H1 (cell line): ENCODE results near the gene VWF. TPM values are rescaled to one million over a fixed set of nuclear protein-coding genes. Genes with fewer than 3 reads are reported as not detected.
A peak's percentile ranks its signal among the peaks of the same experiment; 100 is the strongest.

Source experiments
- CTCF ChIA-PET: fragments of 300-600 bp; sonication (Branson Sonifier 250); formaldehyde crosslinking; loops from one replicate; lab custom pipeline; 2021; ENCODE audit not compliant: partially characterized antibody; lab: Charles Lee
- POLR2A ChIA-PET: fragments of 300-600 bp; sonication (Branson Sonifier 250); formaldehyde crosslinking; loops from one replicate; lab custom pipeline; 2021; ENCODE audit warnings: inconsistent platforms; ENCODE audit not compliant: partially characterized antibody; lab: Charles Lee
- DNase-seq, 2 experiments: peaks; one replicate each; pipeline versions ENCODE4 v3.0.0 to v3.0.0-alpha.2; 2010 to 2022; ENCODE audit warnings: low spot score in 2 of 2, low read depth in 1 of 2, mixed read lengths in 1 of 2
- FAIRE-seq: peaks from 2 replicates; lab custom pipeline; 2011; peaks lifted over from hg19 to GRCh38; lab: Jason Lieb, UNC
- H2AFZ ChIP-seq: 2 replicates; pipeline ENCODE4 v1.8.1; 2012; ENCODE audit warnings: low read length, inconsistent platforms
- H2AK5ac ChIP-seq: 2 replicates; pipeline ENCODE4 v1.6.1; 2013; ENCODE audit warnings: low read depth, low read length
- H2BK120ac ChIP-seq: replicated peaks from 2 replicates; pipeline ENCODE3; 2013; ENCODE audit warnings: low read depth, low read length, inconsistent platforms
- H2BK12ac ChIP-seq: 2 replicates; pipeline ENCODE4 v1.6.1; 2013; ENCODE audit warnings: low read depth, low read length
- H2BK15ac ChIP-seq: 2 replicates; pipeline ENCODE4 v1.6.1; 2013; ENCODE audit warnings: low read length
- H2BK20ac ChIP-seq: 2 replicates; pipeline ENCODE4 v1.6.1; 2013; ENCODE audit warnings: low read length
- H2BK5ac ChIP-seq: 2 replicates; pipeline ENCODE4 v1.6.1; 2013; ENCODE audit warnings: low read depth, low read length
- H3K14ac ChIP-seq: 2 replicates; pipeline ENCODE4 v1.6.1; 2013; ENCODE audit warnings: inconsistent platforms; ENCODE audit not compliant: insufficient read length
- H3K18ac ChIP-seq: 2 replicates; pipeline ENCODE4 v1.6.1; 2013; ENCODE audit warnings: low read length; ENCODE audit errors: extremely low read depth
- H3K23ac ChIP-seq: 2 replicates; pipeline ENCODE4 v1.6.1; 2013; ENCODE audit warnings: inconsistent platforms; ENCODE audit not compliant: insufficient read length
- H3K23me2 ChIP-seq: 2 replicates; pipeline ENCODE4 v1.6.1; 2013; ENCODE audit warnings: low read depth, low read length
- H3K27ac ChIP-seq: 2 replicates; pipeline ENCODE4 v1.6.1; 2011; ENCODE audit warnings: low read depth, low read length, inconsistent platforms
- H3K27me3 ChIP-seq, 4 experiments: replicated peaks in 1 of 4; 1 replicate in 1 of 4; 2 replicates in 3 of 4; pipeline versions ENCODE4 v1.6.1 to v1.8.1; 2011 to 2013; ENCODE audit warnings: low read length in 3 of 4, mild to moderate bottlenecking in 3 of 4, inconsistent platforms in 2 of 4, mixed read lengths in 2 of 4, moderate library complexity in 1 of 4; ENCODE audit not compliant: control insufficient read depth in 3 of 4, insufficient read depth in 3 of 4; ENCODE audit errors: extremely low read depth in 1 of 4
- H3K36me3 ChIP-seq, 4 experiments: 2 replicates each; pipeline versions ENCODE4 v1.6.1 to v1.8.1; 2011 to 2013; ENCODE audit warnings: mild to moderate bottlenecking in 4 of 4, low read length in 3 of 4, moderate library complexity in 2 of 4, control low read depth in 1 of 4, inconsistent platforms in 1 of 4; ENCODE audit not compliant: insufficient read depth in 4 of 4, control insufficient read depth in 2 of 4
- H3K4ac ChIP-seq: replicated peaks from 2 replicates; pipeline ENCODE3; 2013; ENCODE audit warnings: low read length, low read depth, mixed read lengths, inconsistent platforms; ENCODE audit not compliant: insufficient read length
- H3K4me1 ChIP-seq, 4 experiments: replicated peaks in 1 of 4; 1 replicate in 1 of 4; 2 replicates in 3 of 4; pipeline versions ENCODE4 v1.6.1 to v1.8.1; 2011 to 2013; ENCODE audit warnings: low read length in 3 of 4, inconsistent platforms in 2 of 4, mixed read lengths in 1 of 4; ENCODE audit not compliant: insufficient read depth in 4 of 4, control insufficient read depth in 3 of 4
- H3K4me2 ChIP-seq, 2 experiments: 2 replicates each; pipeline versions ENCODE4 v1.6.1 to v1.8.1; 2011 to 2013; ENCODE audit warnings: low read depth in 2 of 2, low read length in 2 of 2, control low read depth in 1 of 2, inconsistent platforms in 1 of 2, mild to moderate bottlenecking in 1 of 2; ENCODE audit not compliant: insufficient read depth in 1 of 2
- H3K4me3 ChIP-seq, 4 experiments: fragments of 200-600, 300-600 bp in 1 of 4; sonication (generic), shearing (Covaris generic), sonication (Bioruptor Twin) in 1 of 4; 2 replicates each; pipeline versions ENCODE4 v1.5.1 to v1.8.1; 2011 to 2016; ENCODE audit warnings: low read length in 4 of 4, low read depth in 3 of 4, control low read depth in 2 of 4, inconsistent platforms in 2 of 4, mild to moderate bottlenecking in 2 of 4, mixed read lengths in 1 of 4, moderate library complexity in 1 of 4; ENCODE audit not compliant: insufficient read depth in 2 of 4; ENCODE audit errors: extremely low read depth in 1 of 4
- H3K56ac ChIP-seq: replicated peaks from 2 replicates; pipeline ENCODE3; 2013; ENCODE audit warnings: low read depth, mild to moderate bottlenecking, mixed read lengths, low read length, inconsistent platforms; ENCODE audit not compliant: insufficient read length
- H3K79me1 ChIP-seq: 2 replicates; pipeline ENCODE4 v1.6.1; 2013; ENCODE audit warnings: low read depth, low read length, control low read depth
- H3K79me2 ChIP-seq, 2 experiments: 2 replicates each; pipeline versions ENCODE4 v1.6.1 to v1.8.1; 2012 to 2013; ENCODE audit warnings: low read length in 2 of 2, mild to moderate bottlenecking in 2 of 2, inconsistent platforms in 1 of 2; ENCODE audit not compliant: insufficient read depth in 2 of 2, control insufficient read depth in 1 of 2
- H3K9ac ChIP-seq, 4 experiments: replicated peaks in 1 of 4; 1 replicate in 1 of 4; 2 replicates in 3 of 4; pipeline versions ENCODE4 v1.6.1 to v1.8.1; 2011 to 2013; ENCODE audit warnings: low read depth in 3 of 4, low read length in 3 of 4, control low read depth in 2 of 4, mild to moderate bottlenecking in 2 of 4, moderate library complexity in 2 of 4, inconsistent platforms in 1 of 4; ENCODE audit errors: extremely low read depth in 1 of 4
- H3K9me3 ChIP-seq, 2 experiments: 2 replicates each; pipeline versions ENCODE4 v1.6.1 to v1.8.1; 2012 to 2013; ENCODE audit warnings: mild to moderate bottlenecking in 2 of 2, moderate library complexity in 2 of 2, control low read depth in 1 of 2, inconsistent platforms in 1 of 2, low read depth in 1 of 2, low read length in 1 of 2, mixed read lengths in 1 of 2; ENCODE audit not compliant: insufficient read depth in 2 of 2
- H4K20me1 ChIP-seq, 2 experiments: replicated peaks in 1 of 2; 2 replicates each; pipeline versions ENCODE3 to v1.8.1; 2011 to 2013; ENCODE audit warnings: inconsistent platforms in 2 of 2, low read length in 2 of 2, mild to moderate bottlenecking in 1 of 2; ENCODE audit not compliant: insufficient read depth in 2 of 2, control insufficient read depth in 1 of 2
- H4K5ac ChIP-seq: 2 replicates; pipeline ENCODE4 v1.6.1; 2013; ENCODE audit warnings: low read length, low read depth, mixed read lengths, inconsistent platforms; ENCODE audit not compliant: insufficient read length
- H4K8ac ChIP-seq: 2 replicates; pipeline ENCODE4 v1.8.0; 2013; ENCODE audit warnings: mild to moderate bottlenecking, moderate library complexity, low read length, inconsistent platforms; ENCODE audit not compliant: insufficient read depth; ENCODE audit errors: extremely low read depth
- H4K91ac ChIP-seq: replicated peaks from 2 replicates; pipeline ENCODE3; 2013; ENCODE audit warnings: low read length, mixed read lengths, inconsistent platforms; ENCODE audit not compliant: insufficient read length
- ATF3 ChIP-seq: IDR thresholded peaks from 2 replicates; pipeline ENCODE4 v1.6.1; 2011; ENCODE audit warnings: low read depth, mild to moderate bottlenecking, low read length; ENCODE audit not compliant: insufficient read depth
- GTF2F1 ChIP-seq: IDR thresholded peaks from 2 replicates; pipeline ENCODE4 v1.6.1; 2012; ENCODE audit warnings: low read depth, low read length, improper control_type of control experiment, borderline replicate concordance
- HDAC6 ChIP-seq: IDR thresholded peaks from one replicate; pipeline ENCODE4 v1.7.1; 2012; ENCODE audit warnings: low read depth, mild to moderate bottlenecking, inconsistent platforms, low read length, moderate library complexity
- KDM1A ChIP-seq: fragments of 200-600, 300-600 bp; sonication (generic); IDR thresholded peaks from 2 replicates; pipeline ENCODE4 v1.7.1; 2016; ENCODE audit warnings: mild to moderate bottlenecking, low read length, borderline replicate concordance
- MAX ChIP-seq: IDR thresholded peaks from 2 replicates; pipeline ENCODE4 v1.6.1; 2012; ENCODE audit warnings: inconsistent platforms
- PHF8 ChIP-seq: fragments of 200-600 bp; sonication (generic); conservative IDR thresholded peaks from 2 replicates; pipeline ENCODE4 v1.7.1; 2012; ENCODE audit warnings: low read depth, mild to moderate bottlenecking, inconsistent platforms, low read length, moderate library complexity
- RFX5 ChIP-seq: IDR thresholded peaks from 2 replicates; pipeline ENCODE4 v1.6.1; 2011; ENCODE audit warnings: low read depth, low read length, improper control_type of control experiment, borderline replicate concordance
- SAP30 ChIP-seq: fragments of 300-600 bp; sonication (generic); IDR thresholded peaks from 2 replicates; pipeline ENCODE4 v1.7.1; 2012; ENCODE audit warnings: low read length, moderate library complexity, mild to moderate bottlenecking, inconsistent platforms; ENCODE audit not compliant: insufficient read depth, insufficient replicate concordance
- SRF ChIP-seq: IDR thresholded peaks from 2 replicates; pipeline ENCODE4 v1.6.1; 2011; ENCODE audit warnings: mild to moderate bottlenecking, low read depth, low read length, moderate library complexity
- TBP ChIP-seq: IDR thresholded peaks from 2 replicates; pipeline ENCODE4 v1.6.1; 2011; ENCODE audit warnings: low read depth, low read length, improper control_type of control experiment
- ZNF274 ChIP-seq: IDR thresholded peaks from 2 replicates; pipeline ENCODE4 v1.7.0; 2012; ENCODE audit warnings: low read length, borderline replicate concordance; ENCODE audit errors: extremely low read depth
- WGBS, 2 experiments: shearing (Covaris generic) in 1 of 2; methylation state at CpG; one replicate each; pipeline versions ENCODE4 v1.1.6 to v1.1.7; 2013 to 2015; ENCODE audit warnings: low lambda C conversion rate in 2 of 2, mixed read lengths in 2 of 2, inconsistent platforms in 1 of 2, low coverage in 1 of 2, missing lambda C conversion rate in 1 of 2; ENCODE audit not compliant: insufficient replicate concordance in 2 of 2, insufficient coverage in 1 of 2, insufficient read length in 1 of 2; ENCODE audit errors: extremely low coverage in 1 of 2, missing lambda C conversion rate in 1 of 2; 5-methylcytosine and 5-hydroxymethylcytosine counted together
- polyA plus RNA-seq, 7 experiments: library from polyadenylated mRNA; depleted of rRNA in 3 of 7; stranded (reverse) in 5 of 7; unstranded in 2 of 7; fragments of >200 nt in 5 of 7; fragments of 200-250 nt in 2 of 7; gene quantifications; 1 replicate in 5 of 7; 2 replicates in 1 of 7; 4 replicates in 1 of 7; pipeline versions ENCODE4 v1.2.1 to v1.2.3, GENCODE V29; 2011 to 2013; ENCODE audit warnings: missing spikeins in 2 of 7, mixed read lengths in 2 of 7
- total RNA-seq: library from RNA; stranded (reverse); fragmentation: NEBNext Ultra II Directional; extraction: Animal tissue kit (Norgen Biotek cat#: 25700); gene quantifications from 2 replicates; pipeline ENCODE4 v1.2.1, GENCODE V29; 2021

The VWF gene
- total and polyA plus RNA-seq, 2 of the 8 experiments (the other 6 are each of a cell fraction or from before 2014, with no cell fraction given): 0.39 to 0.60 TPM

- Histone ChIP-seq H2AK5ac (peak overlapping the region; percentile 71), H3K79me2 (no peaks in the 10 kb centered on the region), H4K91ac (peak overlapping the region; percentile 76), H3K9me3 (no peaks in the 10 kb centered on the region), H4K5ac (no peak overlapping the region), H3K56ac (no peak overlapping the region), H4K20me1 (no peaks in the 10 kb centered on the region), H3K23ac (no peak overlapping the region), H2BK12ac (peak overlapping the region; percentile 91), H3K9ac (no peak overlapping the region), H3K4me2 (no peak overlapping the region), H4K8ac (peak overlapping the region; percentile 17; the same call in 1 of the 2 replicates), H3K27ac (no peak overlapping the region), H2BK20ac (peak overlapping the region; percentile 55; the same call in 1 of the 2 replicates), H3K18ac (no peak overlapping the region), H2BK15ac (no peak overlapping the region), H3K27me3 (peaks cover 0 to 3% (median 0%) of the 10 kb centered on the region in 4 experiments; a peak in 1 of 7 replicates), H2BK120ac (no peak overlapping the region), H3K4me3 (no peak overlapping the region), H3K4me1 (peaks cover 10 to 19% (median 15%) of the 10 kb centered on the region in 4 experiments), H2BK5ac (0 out of 2 replicates have a peak overlapping the region, but pooled peaks have one; percentile 40), H3K23me2 (no peaks in the 10 kb centered on the region), H2AFZ (no peak overlapping the region), H3K79me1 (no peaks in the 10 kb centered on the region), H3K4ac (no peak overlapping the region), H3K14ac (no peak overlapping the region), H3K36me3 (no peaks in the 10 kb centered on the region)
- TF ChIP-seq KDM1A: no peak
- no peak for TF ChIP-seq ZNF274
- no peak for TF ChIP-seq PHF8
- no peak for TF ChIP-seq GTF2F1
- no peak for TF ChIP-seq RFX5
- no peak for TF ChIP-seq HDAC6
- no peak for TF ChIP-seq TBP
- TF ChIP-seq SAP30: no peak
- TF ChIP-seq ATF3: no peak
- no peak for TF ChIP-seq MAX
- TF ChIP-seq SRF: no peak
- POLR2A ChIA-PET: no interaction called here
- DNase-seq (no peak), FAIRE-seq (no peak)
- CTCF ChIA-PET: interaction anchor here (1.2 kb wide), 1 partner anchor 97 kb away, joined by 3 read pairs; no protein-coding TSS in a partner anchor
- 88% methylated on average over 3 of the region's 3 CpGs; no CpG with 5 or more reads in 1 of the 2 experiments for WGBS, 2 experiments
Observed at GRCh38 chr12:6085841-6086240, 38.6 kb downstream of the VWF start.
